ENCODE measurements around the gene IQSEC2. TPM values are rescaled to one million over a fixed set of nuclear protein-coding genes. Genes with fewer than 3 reads are reported as not detected.

IQSEC2 gene
- not detected for polyA plus RNA-seq

GRCh38 chrX:53281321-53281822, at the start of gene IQSEC2:
Gene IQSEC2, minus strand, starts transcription at chrX:53281584.
- Mint-ChIP-seq H3K27me3 (peaks cover 23% of the 10 kb centered on the region), H3K27ac (peak within 1 kb of the TSS in 1 of 3 donors; percentile 72), H3K4me1 (peaks cover 4 to 6% (median 6%) of the 10 kb centered on the region in 3 donors), H3K4me3 (peak within 1 kb of the TSS in 2 of 4 donors; percentile 58 to 65), H3K9me3 (peaks cover 0 to 1% (median 0%) of the 10 kb centered on the region in 3 donors), H3K36me3 (no peaks in the 10 kb centered on the region)

- H3K9me3 Mint-ChIP-seq: no peaks in the 10 kb centered on the region
- no peak overlapping the region for H3K4me3 Mint-ChIP-seq
- peaks cover 29% of the 10 kb centered on the region for H3K27me3 Mint-ChIP-seq
- H3K4me1 Mint-ChIP-seq: peaks cover 0 to 4% (median 1%) of the 10 kb centered on the region in 3 donors
- no peaks in the 10 kb centered on the region for H3K36me3 Mint-ChIP-seq
- no peak overlapping the region for H3K27ac Mint-ChIP-seq
Observed at GRCh38 chrX:53330331-53330730, 48.9 kb upstream of the IQSEC2 start.

- Mint-ChIP-seq H3K4me1 (peaks cover 8 to 14% (median 12%) of the 10 kb centered on the region in 3 donors), H3K9me3 (peaks cover 0 to 7% (median 7%) of the 10 kb centered on the region in 3 donors), H3K27me3 (peaks cover 41% of the 10 kb centered on the region), H3K4me3 (no peak overlapping the region), H3K36me3 (peaks cover 2% of the 10 kb centered on the region), H3K27ac (no peak overlapping the region)
Observed at GRCh38 chrX:53324803-53325202, 43.4 kb upstream of the IQSEC2 start.

GRCh38 chrX:53324085-53324484, 42.7 kb upstream of the IQSEC2 start:
- peaks cover 46% of the 10 kb centered on the region for H3K27me3 Mint-ChIP-seq
- peak overlapping the region in 1 of 3 donors; percentile 33 for H3K27ac Mint-ChIP-seq

GRCh38 chrX:53323196-53323595, 41.8 kb upstream of the IQSEC2 start:
- Mint-ChIP-seq H3K27ac (no peak overlapping the region), H3K4me3 (no peak overlapping the region), H3K9me3 (peaks cover 0 to 7% (median 7%) of the 10 kb centered on the region in 3 donors), H3K4me1 (peaks cover 8 to 18% (median 16%) of the 10 kb centered on the region in 3 donors), H3K27me3 (peaks cover 49% of the 10 kb centered on the region), H3K36me3 (peaks cover 4% of the 10 kb centered on the region)

More at GRCh38 chrX:53324085-53324484, 42.7 kb upstream of the IQSEC2 start:
- Mint-ChIP-seq H3K4me3 (no peak overlapping the region), H3K36me3 (peaks cover 2% of the 10 kb centered on the region), H3K4me1 (peaks cover 8 to 17% (median 16%) of the 10 kb centered on the region in 3 donors), H3K9me3 (peaks cover 0 to 7% (median 7%) of the 10 kb centered on the region in 3 donors)

- Mint-ChIP-seq H3K27ac (peak overlapping the region in 1 of 3 donors; percentile 20), H3K36me3 (peaks cover 4% of the 10 kb centered on the region), H3K4me3 (peak overlapping the region; percentile 29 to 69 (median 42)), H3K9me3 (peaks cover 0 to 7% (median 7%) of the 10 kb centered on the region in 3 donors), H3K27me3 (peaks cover 46% of the 10 kb centered on the region), H3K4me1 (peaks cover 8 to 18% (median 16%) of the 10 kb centered on the region in 3 donors)
Observed at GRCh38 chrX:53321943-53322497, 40.6 kb upstream of the IQSEC2 start.

- Mint-ChIP-seq H3K27me3 (peaks cover 46% of the 10 kb centered on the region), H3K4me3 (peak overlapping the region; percentile 29 to 69 (median 42)), H3K9me3 (peaks cover 0 to 7% (median 7%) of the 10 kb centered on the region in 3 donors), H3K4me1 (peaks cover 8 to 18% (median 16%) of the 10 kb centered on the region in 3 donors), H3K27ac (peak overlapping the region in 1 of 3 donors; percentile 20), H3K36me3 (peaks cover 4% of the 10 kb centered on the region)
Observed at GRCh38 chrX:53321230-53321942, 40.0 kb upstream of the IQSEC2 start.

- peaks cover 0 to 7% (median 7%) of the 10 kb centered on the region in 3 donors for H3K9me3 Mint-ChIP-seq
- H3K27ac Mint-ChIP-seq: no peak overlapping the region
- H3K36me3 Mint-ChIP-seq: peaks cover 4% of the 10 kb centered on the region
- peaks cover 44% of the 10 kb centered on the region for H3K27me3 Mint-ChIP-seq
- H3K4me1 Mint-ChIP-seq: peaks cover 8 to 18% (median 16%) of the 10 kb centered on the region in 3 donors
- H3K4me3 Mint-ChIP-seq: peak overlapping the region in 3 of 4 donors; percentile 33 to 77 (median 46)
Observed at GRCh38 chrX:53320543-53321229, 39.3 kb upstream of the IQSEC2 start.

GRCh38 chrX:53319614-53320542, 38.5 kb upstream of the IQSEC2 start:
- H3K36me3 Mint-ChIP-seq: peaks cover 4% of the 10 kb centered on the region
- peaks cover 8 to 18% (median 15%) of the 10 kb centered on the region in 3 donors for H3K4me1 Mint-ChIP-seq
- H3K27ac Mint-ChIP-seq: peak overlapping the region in 1 of 3 donors; percentile 80
- H3K4me3 Mint-ChIP-seq: peak overlapping the region; percentile 71 to 94 (median 81)
- peaks cover 40% of the 10 kb centered on the region for H3K27me3 Mint-ChIP-seq
- H3K9me3 Mint-ChIP-seq: peaks cover 0 to 7% (median 7%) of the 10 kb centered on the region in 3 donors

- Mint-ChIP-seq H3K27me3 (peaks cover 34% of the 10 kb centered on the region), H3K9me3 (peaks cover 0 to 2% (median under 1%) of the 10 kb centered on the region in 3 donors), H3K27ac (no peak overlapping the region), H3K4me1 (peaks cover 8 to 18% (median 15%) of the 10 kb centered on the region in 3 donors), H3K36me3 (peaks cover 4% of the 10 kb centered on the region), H3K4me3 (peak overlapping the region in 1 of 4 donors; percentile 19)
Observed at GRCh38 chrX:53318766-53319353, 37.5 kb upstream of the IQSEC2 start.

- Mint-ChIP-seq H3K36me3 (peaks cover 5% of the 10 kb centered on the region), H3K27me3 (peaks cover 31% of the 10 kb centered on the region), H3K4me1 (peaks cover 15 to 24% (median 24%) of the 10 kb centered on the region in 3 donors), H3K4me3 (no peak overlapping the region), H3K9me3 (no peaks in the 10 kb centered on the region), H3K27ac (no peak overlapping the region)
Observed at GRCh38 chrX:53317365-53318069, 36.1 kb upstream of the IQSEC2 start.

- peak overlapping the region in 1 of 4 donors; percentile 36 for H3K4me3 Mint-ChIP-seq
- peaks cover 10 to 22% (median 18%) of the 10 kb centered on the region in 3 donors for H3K4me1 Mint-ChIP-seq
- peaks cover 5% of the 10 kb centered on the region for H3K36me3 Mint-ChIP-seq
Observed at GRCh38 chrX:53316860-53317237, 35.5 kb upstream of the IQSEC2 start.

More at GRCh38 chrX:53316860-53317237, 35.5 kb upstream of the IQSEC2 start:
- peaks cover 24% of the 10 kb centered on the region for H3K27me3 Mint-ChIP-seq
- no peaks in the 10 kb centered on the region for H3K9me3 Mint-ChIP-seq
- H3K27ac Mint-ChIP-seq: no peak overlapping the region
